Natural killer cell (primary cell): ENCODE results near the gene PATJ. TPM values are rescaled to one million over a fixed set of nuclear protein-coding genes. Genes with fewer than 3 reads are reported as not detected.

ENCODE experiments used
- ATAC-seq, 3 donors: fragments of 150-1000 bp in 2 of 3; fragments of 200-7000 bp in 1 of 3; cut with Tn5 transposase; 1 replicate in 1 of 3; 2 replicates in 2 of 3; pipeline ENCODE4 v1.10.0; 2021; ENCODE audit warnings: mild to moderate bottlenecking in 2 of 3, moderate library complexity in 2 of 3
- DNase-seq, 2 donors: peaks; one replicate each; pipeline versions ENCODE4 v3.0.0 to v3.0.0-alpha.2; 2013 to 2021; ENCODE audit warnings: mixed read lengths in 1 of 2
- H3K27ac ChIP-seq: one replicate; pipeline ENCODE4 v1.5.1; 2013; ENCODE audit warnings: mild to moderate bottlenecking, low read length
- H3K27me3 ChIP-seq: one replicate; pipeline ENCODE4 v1.6.1; 2013; ENCODE audit warnings: low read length; ENCODE audit not compliant: control insufficient read depth, insufficient read depth
- H3K36me3 ChIP-seq: one replicate; pipeline ENCODE4 v1.6.1; 2013; ENCODE audit warnings: low read length; ENCODE audit not compliant: control insufficient read depth, insufficient read depth
- H3K4me1 ChIP-seq: one replicate; pipeline ENCODE4 v1.6.1; 2013; ENCODE audit warnings: low read length; ENCODE audit not compliant: control insufficient read depth, insufficient read depth
- H3K4me3 ChIP-seq: one replicate; pipeline ENCODE4 v1.5.1; 2013; ENCODE audit warnings: low read length
- H3K9me3 ChIP-seq: one replicate; pipeline ENCODE4 v1.6.1; 2013; ENCODE audit warnings: low read length; ENCODE audit not compliant: control insufficient read depth, insufficient read depth
- H3K27ac Mint-ChIP-seq, 2 donors: one replicate each; pipeline ENCODE4 v1.8.0; 2022; ENCODE audit warnings: mild to moderate bottlenecking in 2 of 2, mixed read lengths in 2 of 2, moderate library complexity in 1 of 2
- H3K27me3 Mint-ChIP-seq, 2 donors: one replicate each; pipeline ENCODE4 v1.8.0; 2022; ENCODE audit warnings: low read depth in 2 of 2, mixed read lengths in 2 of 2
- H3K36me3 Mint-ChIP-seq: one replicate; pipeline ENCODE4 v1.8.0; 2022; ENCODE audit warnings: mixed read lengths
- H3K4me1 Mint-ChIP-seq, 2 donors: one replicate each; pipeline ENCODE4 v1.8.0; 2022; ENCODE audit warnings: mixed read lengths in 2 of 2
- H3K4me3 Mint-ChIP-seq: one replicate; pipeline ENCODE4 v1.8.0; 2022; ENCODE audit warnings: mild to moderate bottlenecking, moderate library complexity, mixed read lengths
- H3K9me3 Mint-ChIP-seq, 2 donors: one replicate each; pipeline ENCODE4 v1.8.0; 2022; ENCODE audit warnings: mixed read lengths in 2 of 2
- WGBS: methylation state at CpG from one replicate; pipeline ENCODE4 v1.1.7; 2013; ENCODE audit warnings: missing lambda C conversion rate; ENCODE audit not compliant: insufficient coverage; 5-methylcytosine and 5-hydroxymethylcytosine counted together
- intact Hi-C: fragments of 100-400 bp; cut with micrococcal nuclease; formaldehyde crosslinking; loops from one replicate; pipeline ENCODE4 v1.14.2; 2022
- total RNA-seq, 4 donors: library from RNA; stranded (reverse); fragments of 120-200 nt in 1 of 4; gene quantifications; one replicate each; pipeline versions ENCODE4 v1.2.3 to v1.2.4, GENCODE V29; 2013 to 2022
- TF ChIP-seq, protein P1 (sequence below): fragments of 200-600 bp; IDR thresholded peaks from one replicate; pipeline ENCODE4 v1.8.0; 2022; ENCODE audit warnings: antibody characterized with exemption

The PATJ gene
- total RNA-seq, 3 donors from 2014 or later (not counting 1 experiment from before 2014, with no cell fraction given), result 15.0 to 18.5 (median 16.7) TPM

DNA sequence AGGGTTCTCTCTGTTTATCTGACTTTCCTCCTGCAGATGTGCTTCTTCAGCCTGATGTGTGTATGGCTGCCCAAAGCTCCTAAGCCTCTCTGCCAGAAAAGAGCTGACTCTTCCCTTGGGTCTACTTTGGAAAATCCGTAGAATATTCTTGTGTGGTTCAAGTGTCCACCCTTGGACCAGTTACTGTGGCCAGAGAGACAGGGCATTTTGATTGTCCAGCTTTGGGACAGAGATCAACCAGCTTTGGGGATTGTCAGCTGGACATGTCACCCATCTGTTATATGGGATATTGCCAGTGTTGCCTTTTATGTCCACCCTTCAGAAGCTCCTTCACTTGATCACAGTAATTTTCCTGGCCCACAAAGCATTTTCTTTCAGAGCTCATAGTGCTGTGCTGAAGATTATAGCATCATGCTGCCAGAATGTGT lies 326.1 kb downstream of the PATJ start:
- Histone ChIP-seq H3K27me3 (no peaks in the 10 kb centered on the region), H3K36me3 (no peaks in the 10 kb centered on the region), H3K4me1 (no peaks in the 10 kb centered on the region), H3K27ac (no peak overlapping the region), H3K9me3 (no peaks in the 10 kb centered on the region), H3K4me3 (no peak overlapping the region)
- TF ChIP-seq, protein P1, sequence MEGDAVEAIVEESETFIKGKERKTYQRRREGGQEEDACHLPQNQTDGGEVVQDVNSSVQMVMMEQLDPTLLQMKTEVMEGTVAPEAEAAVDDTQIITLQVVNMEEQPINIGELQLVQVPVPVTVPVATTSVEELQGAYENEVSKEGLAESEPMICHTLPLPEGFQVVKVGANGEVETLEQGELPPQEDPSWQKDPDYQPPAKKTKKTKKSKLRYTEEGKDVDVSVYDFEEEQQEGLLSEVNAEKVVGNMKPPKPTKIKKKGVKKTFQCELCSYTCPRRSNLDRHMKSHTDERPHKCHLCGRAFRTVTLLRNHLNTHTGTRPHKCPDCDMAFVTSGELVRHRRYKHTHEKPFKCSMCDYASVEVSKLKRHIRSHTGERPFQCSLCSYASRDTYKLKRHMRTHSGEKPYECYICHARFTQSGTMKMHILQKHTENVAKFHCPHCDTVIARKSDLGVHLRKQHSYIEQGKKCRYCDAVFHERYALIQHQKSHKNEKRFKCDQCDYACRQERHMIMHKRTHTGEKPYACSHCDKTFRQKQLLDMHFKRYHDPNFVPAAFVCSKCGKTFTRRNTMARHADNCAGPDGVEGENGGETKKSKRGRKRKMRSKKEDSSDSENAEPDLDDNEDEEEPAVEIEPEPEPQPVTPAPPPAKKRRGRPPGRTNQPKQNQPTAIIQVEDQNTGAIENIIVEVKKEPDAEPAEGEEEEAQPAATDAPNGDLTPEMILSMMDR, result no peak
- no peaks in the 10 kb centered on the region for H3K36me3 Mint-ChIP-seq
- no peak for ATAC-seq
- H3K27me3 Mint-ChIP-seq, result no peaks in the 10 kb centered on the region
- DNase-seq, result no peak
- intact Hi-C loops, result no loop called here
- H3K4me1 Mint-ChIP-seq, result no peaks in the 10 kb centered on the region
- WGBS, result 81% methylated on average over 1 of the region's 1 CpG
- H3K9me3 Mint-ChIP-seq, result no peaks in the 10 kb centered on the region
- no peak overlapping the region for H3K27ac Mint-ChIP-seq
- H3K4me3 Mint-ChIP-seq, result no peak overlapping the region

GRCh38 chr1:62068978-62069377 lies 326.7 kb downstream of the PATJ start:
- H3K27ac ChIP-seq, result no peak overlapping the region
- 82% methylated on average over 4 of the region's 5 CpGs for WGBS
- ATAC-seq (no peak), DNase-seq (no peak)
- H3K9me3 Mint-ChIP-seq, result no peaks in the 10 kb centered on the region
- intact Hi-C loops, result no loop called here
- H3K36me3 Mint-ChIP-seq, result no peaks in the 10 kb centered on the region
- H3K9me3 ChIP-seq, result no peaks in the 10 kb centered on the region
- TF ChIP-seq, protein P1, result no peak
- no peak overlapping the region for H3K27ac Mint-ChIP-seq
- no peaks in the 10 kb centered on the region for H3K27me3 ChIP-seq
- no peaks in the 10 kb centered on the region for H3K4me1 Mint-ChIP-seq
- no peak overlapping the region for H3K4me3 Mint-ChIP-seq
- no peak overlapping the region for H3K4me3 ChIP-seq
- H3K27me3 Mint-ChIP-seq, result no peaks in the 10 kb centered on the region
- H3K36me3 ChIP-seq, result no peaks in the 10 kb centered on the region
- H3K4me1 ChIP-seq, result no peaks in the 10 kb centered on the region

- WGBS, result 95% methylated on average over 2 of the region's 4 CpGs
- H3K36me3 Mint-ChIP-seq, result no peaks in the 10 kb centered on the region
- no peaks in the 10 kb centered on the region for H3K27me3 ChIP-seq
- H3K4me3 ChIP-seq, result no peak overlapping the region
- TF ChIP-seq, protein P1, result no peak
- H3K4me3 Mint-ChIP-seq, result no peak overlapping the region
- no peaks in the 10 kb centered on the region for H3K9me3 Mint-ChIP-seq
- no peaks in the 10 kb centered on the region for H3K4me1 ChIP-seq
- ATAC-seq, result no peak
- H3K4me1 Mint-ChIP-seq, result no peaks in the 10 kb centered on the region
- no peaks in the 10 kb centered on the region for H3K36me3 ChIP-seq
- H3K27me3 Mint-ChIP-seq, result no peaks in the 10 kb centered on the region
- H3K9me3 ChIP-seq, result no peaks in the 10 kb centered on the region
- DNase-seq, result no peak
- no peak overlapping the region for H3K27ac ChIP-seq
- H3K27ac Mint-ChIP-seq, result no peak overlapping the region
- intact Hi-C loops, result no loop called here
Measured at GRCh38 chr1:62070384-62071011, 328.2 kb downstream of the PATJ start.

GRCh38 chr1:62071695-62072094 lies 329.4 kb downstream of the PATJ start:
- no peaks in the 10 kb centered on the region for H3K27me3 ChIP-seq
- ATAC-seq, result no peak
- 91% methylated on average over 7 of the region's 7 CpGs for WGBS
- Mint-ChIP-seq H3K9me3 (no peaks in the 10 kb centered on the region), H3K4me3 (no peak overlapping the region), H3K4me1 (no peaks in the 10 kb centered on the region), H3K27me3 (no peaks in the 10 kb centered on the region), H3K36me3 (no peaks in the 10 kb centered on the region), H3K27ac (no peak overlapping the region)
- H3K9me3 ChIP-seq, result no peaks in the 10 kb centered on the region
- no peak overlapping the region for H3K4me3 ChIP-seq
- H3K4me1 ChIP-seq, result no peaks in the 10 kb centered on the region
- no peaks in the 10 kb centered on the region for H3K36me3 ChIP-seq
- intact Hi-C loops, result no loop called here
- TF ChIP-seq, protein P1, result no peak
- no peak overlapping the region for H3K27ac ChIP-seq
- no peak for DNase-seq
